OCI-LY3 (cell line): Measurements from ENCODE around the gene WNT5A.

Source experiments
- H2AFZ ChIP-seq: fragments of 200-600, 300-600 bp; shearing (Covaris generic); 2 replicates; pipeline ENCODE4 v1.6.0; 2014; ENCODE audit warnings: antibody characterized with exemption, low read depth, low read length
- H3K27ac ChIP-seq: fragments of 200-600, 300-600 bp; sonication (generic); 2 replicates; pipeline ENCODE4 v1.5.1; 2014; ENCODE audit warnings: mild to moderate bottlenecking, low read length, moderate library complexity, mixed read lengths
- H3K27me3 ChIP-seq: fragments of 200-600, 300-600 bp; sonication (generic); 2 replicates; pipeline ENCODE4 v1.6.1; 2014; ENCODE audit warnings: low read depth, low read length, mixed read lengths
- H3K36me3 ChIP-seq: fragments of 200-600, 300-600 bp; sonication (generic); replicated peaks from 2 replicates; pipeline ENCODE3; 2014; ENCODE audit warnings: low read depth, low read length, mixed read lengths
- H3K4me1 ChIP-seq: fragments of 300-600, 200-600 bp; sonication (generic); 2 replicates; pipeline ENCODE4 v1.6.1; 2014; ENCODE audit warnings: low read length, mixed read lengths
- H3K4me2 ChIP-seq: fragments of 200-600, 300-600 bp; sonication (generic); 2 replicates; pipeline ENCODE4 v1.6.1; 2014; ENCODE audit warnings: low read length, mixed read lengths
- H3K4me3 ChIP-seq: fragments of 300-600, 200-600 bp; sonication (generic); 2 replicates; pipeline ENCODE4 v1.5.1; 2014; ENCODE audit warnings: antibody characterized with exemption, mild to moderate bottlenecking, low read length, moderate library complexity
- H3K79me2 ChIP-seq: fragments of 300-600, 200-600 bp; shearing (Covaris generic); 2 replicates; pipeline ENCODE4 v1.6.1; 2014; ENCODE audit warnings: mild to moderate bottlenecking, low read length, mixed read lengths
- H3K9ac ChIP-seq: fragments of 300-600, 200-600 bp; shearing (Covaris generic); 2 replicates; pipeline ENCODE4 v1.6.0; 2014; ENCODE audit warnings: mild to moderate bottlenecking, low read length, moderate library complexity
- H3K9me3 ChIP-seq: fragments of 200-600, 300-600 bp; shearing (Covaris generic); 2 replicates; pipeline ENCODE4 v1.6.1; 2014; ENCODE audit warnings: low read length, mixed read lengths; ENCODE audit not compliant: insufficient read depth
- H4K20me1 ChIP-seq: fragments of 200-600, 300-600 bp; sonication (generic); 2 replicates; pipeline ENCODE4 v1.6.1; 2016; ENCODE audit warnings: low read length, mixed read lengths; ENCODE audit not compliant: insufficient read depth
- EZH2phosphoT487 ChIP-seq: fragments of 200-600 bp; shearing (Covaris generic); IDR thresholded peaks from 2 replicates; pipeline ENCODE4 v1.6.1; 2018; ENCODE audit warnings: antibody characterized with exemption, mixed run types, low read depth
- TF ChIP-seq, protein P1 (sequence below): fragments of 200-600, 300-600 bp; sonication (generic); IDR thresholded peaks from 2 replicates; pipeline ENCODE4 v1.5.1; 2014; ENCODE audit warnings: antibody characterized with exemption, low read length, low read depth

The WNT5A gene

GRCh38 chr3:55466526-55466925, 20.6 kb downstream of the WNT5A start:
- H4K20me1 ChIP-seq, result no peaks in the 10 kb centered on the region
- H3K79me2 ChIP-seq, result no peaks in the 10 kb centered on the region
- TF ChIP-seq, protein P1, sequence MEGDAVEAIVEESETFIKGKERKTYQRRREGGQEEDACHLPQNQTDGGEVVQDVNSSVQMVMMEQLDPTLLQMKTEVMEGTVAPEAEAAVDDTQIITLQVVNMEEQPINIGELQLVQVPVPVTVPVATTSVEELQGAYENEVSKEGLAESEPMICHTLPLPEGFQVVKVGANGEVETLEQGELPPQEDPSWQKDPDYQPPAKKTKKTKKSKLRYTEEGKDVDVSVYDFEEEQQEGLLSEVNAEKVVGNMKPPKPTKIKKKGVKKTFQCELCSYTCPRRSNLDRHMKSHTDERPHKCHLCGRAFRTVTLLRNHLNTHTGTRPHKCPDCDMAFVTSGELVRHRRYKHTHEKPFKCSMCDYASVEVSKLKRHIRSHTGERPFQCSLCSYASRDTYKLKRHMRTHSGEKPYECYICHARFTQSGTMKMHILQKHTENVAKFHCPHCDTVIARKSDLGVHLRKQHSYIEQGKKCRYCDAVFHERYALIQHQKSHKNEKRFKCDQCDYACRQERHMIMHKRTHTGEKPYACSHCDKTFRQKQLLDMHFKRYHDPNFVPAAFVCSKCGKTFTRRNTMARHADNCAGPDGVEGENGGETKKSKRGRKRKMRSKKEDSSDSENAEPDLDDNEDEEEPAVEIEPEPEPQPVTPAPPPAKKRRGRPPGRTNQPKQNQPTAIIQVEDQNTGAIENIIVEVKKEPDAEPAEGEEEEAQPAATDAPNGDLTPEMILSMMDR, result no peak
- no peak for TF ChIP-seq EZH2phosphoT487
- H3K9ac ChIP-seq, result no peak overlapping the region
- no peak overlapping the region for H2AFZ ChIP-seq
- H3K9me3 ChIP-seq, result no peaks in the 10 kb centered on the region
- no peak overlapping the region for H3K27ac ChIP-seq
- no peaks in the 10 kb centered on the region for H3K36me3 ChIP-seq
- H3K27me3 ChIP-seq, result peaks cover 35% of the 10 kb centered on the region
- H3K4me3 ChIP-seq, result no peak overlapping the region
- H3K4me2 ChIP-seq, result no peak overlapping the region
- no peaks in the 10 kb centered on the region for H3K4me1 ChIP-seq

GRCh38 chr3:55461896-55462295, 25.2 kb downstream of the WNT5A start:
- peaks cover 19% of the 10 kb centered on the region for H3K27me3 ChIP-seq
- no peak overlapping the region for H3K4me2 ChIP-seq
- no peak overlapping the region for H3K4me3 ChIP-seq
- no peak overlapping the region for H2AFZ ChIP-seq
- H3K36me3 ChIP-seq, result no peaks in the 10 kb centered on the region
- TF ChIP-seq EZH2phosphoT487, result no peak
- TF ChIP-seq, protein P1, result no peak
- H3K27ac ChIP-seq, result no peak overlapping the region
- no peaks in the 10 kb centered on the region for H3K4me1 ChIP-seq
- no peaks in the 10 kb centered on the region for H4K20me1 ChIP-seq
- H3K79me2 ChIP-seq, result no peaks in the 10 kb centered on the region
- no peaks in the 10 kb centered on the region for H3K9me3 ChIP-seq
- no peak overlapping the region for H3K9ac ChIP-seq

DNA sequence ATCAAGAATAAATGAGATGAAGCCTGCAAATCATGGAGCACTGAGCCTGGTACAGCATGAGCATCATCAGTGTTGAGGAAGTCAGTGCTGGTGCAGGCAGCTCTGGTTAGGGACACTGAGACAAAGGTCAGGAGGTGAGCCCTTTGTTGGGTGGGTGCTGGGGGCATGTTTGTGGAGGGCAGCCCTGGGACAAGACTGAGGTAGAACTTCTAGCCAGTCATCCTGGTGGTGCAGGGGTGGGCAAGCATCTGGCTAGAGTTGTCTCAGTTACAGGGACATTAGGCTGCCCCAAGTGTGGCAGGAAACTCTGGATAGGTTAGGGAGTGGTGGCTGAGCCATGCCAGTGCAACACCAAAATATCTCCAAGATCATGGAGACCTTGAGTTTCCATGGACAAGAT, 27.3 kb downstream of the WNT5A start:
- H3K9ac ChIP-seq, result no peak overlapping the region
- no peaks in the 10 kb centered on the region for H4K20me1 ChIP-seq
- H3K79me2 ChIP-seq, result no peaks in the 10 kb centered on the region
- TF ChIP-seq EZH2phosphoT487, result no peak
- TF ChIP-seq, protein P1, result no peak
- no peak overlapping the region for H3K27ac ChIP-seq
- H3K4me2 ChIP-seq, result no peak overlapping the region
- no peaks in the 10 kb centered on the region for H3K9me3 ChIP-seq
- H2AFZ ChIP-seq, result no peak overlapping the region
- no peaks in the 10 kb centered on the region for H3K36me3 ChIP-seq
- no peak overlapping the region for H3K4me3 ChIP-seq
- peaks cover 7% of the 10 kb centered on the region; the same call in 1 of the 2 replicates for H3K27me3 ChIP-seq
- no peaks in the 10 kb centered on the region for H3K4me1 ChIP-seq

GRCh38 chr3:55458181-55458790, 28.8 kb downstream of the WNT5A start:
- H4K20me1 ChIP-seq, result no peaks in the 10 kb centered on the region
- H2AFZ ChIP-seq, result no peak overlapping the region
- H3K9me3 ChIP-seq, result no peaks in the 10 kb centered on the region
- no peak for TF ChIP-seq EZH2phosphoT487
- TF ChIP-seq, protein P1, result no peak
- no peak overlapping the region for H3K4me2 ChIP-seq
- no peaks in the 10 kb centered on the region for H3K4me1 ChIP-seq
- H3K4me3 ChIP-seq, result no peak overlapping the region
- H3K27ac ChIP-seq, result no peak overlapping the region
- no peak overlapping the region for H3K9ac ChIP-seq
- H3K27me3 ChIP-seq, result peaks cover 8% of the 10 kb centered on the region; the same call in 1 of the 2 replicates
- H3K36me3 ChIP-seq, result no peaks in the 10 kb centered on the region
- no peaks in the 10 kb centered on the region for H3K79me2 ChIP-seq
